Liver (tissue), 9 donors: ENCODE measurements around the gene SLC44A1. TPM values are rescaled to one million over a fixed set of nuclear protein-coding genes. Genes with fewer than 3 reads are reported as not detected.

Source experiments
- DNase-seq: peaks from one replicate; pipeline ENCODE4 v3.0.0-alpha.2; 2017; ENCODE audit warnings: low spot score
- H3K27ac ChIP-seq, 2 donors: one replicate each; pipeline ENCODE4 v1.7.0; 2013; ENCODE audit warnings: inconsistent platforms in 2 of 2, low read length in 2 of 2, control low read depth in 1 of 2, low read depth in 1 of 2, mild to moderate bottlenecking in 1 of 2
- H3K27me3 ChIP-seq, 4 donors: one replicate each; pipeline versions ENCODE4 v1.6.1 to v1.7.0; 2013; ENCODE audit warnings: low read length in 3 of 4, inconsistent platforms in 1 of 4, mild to moderate bottlenecking in 1 of 4, moderate library complexity in 1 of 4; ENCODE audit not compliant: control insufficient read depth in 4 of 4, insufficient read depth in 4 of 4
- H3K36me3 ChIP-seq, 4 donors: one replicate each; pipeline versions ENCODE4 v1.6.1 to v1.7.0; 2013; ENCODE audit warnings: low read length in 3 of 4, mild to moderate bottlenecking in 3 of 4, low read depth in 1 of 4, moderate library complexity in 1 of 4; ENCODE audit not compliant: control insufficient read depth in 4 of 4, insufficient read depth in 3 of 4
- H3K4me1 ChIP-seq, 4 donors: one replicate each; pipeline versions ENCODE4 v1.6.1 to v1.7.0; 2013; ENCODE audit warnings: low read length in 3 of 4, mild to moderate bottlenecking in 3 of 4, moderate library complexity in 1 of 4; ENCODE audit not compliant: control insufficient read depth in 4 of 4, insufficient read depth in 4 of 4
- H3K4me3 ChIP-seq, 3 donors: one replicate each; pipeline versions ENCODE4 v1.6.1 to v1.7.0; 2013; ENCODE audit warnings: low read length in 3 of 3, control low read depth in 1 of 3, low read depth in 1 of 3, mild to moderate bottlenecking in 1 of 3
- H3K9ac ChIP-seq, 2 donors: one replicate each; pipeline ENCODE4 v1.7.0; 2013; ENCODE audit warnings: low read length in 2 of 2, mild to moderate bottlenecking in 2 of 2, moderate library complexity in 2 of 2, control low read depth in 1 of 2, low read depth in 1 of 2
- H3K9me3 ChIP-seq, 4 donors: one replicate each; pipeline versions ENCODE4 v1.6.1 to v1.7.0; 2013; ENCODE audit warnings: low read length in 3 of 4; ENCODE audit not compliant: control insufficient read depth in 4 of 4
- CTCF ChIP-seq: fragments of 150-350 bp; IDR thresholded peaks from 2 replicates; pipeline ENCODE4 v1.5.1; 2017; ENCODE audit warnings: improper control_type of control experiment, low read depth, low read length; ENCODE audit not compliant: missing input control
- EGR1 ChIP-seq, 2 donors: IDR thresholded peaks; 2 replicates each; pipeline ENCODE4 v1.6.1; 2016 to 2018; ENCODE audit warnings: antibody characterized with exemption in 2 of 2, low read depth in 2 of 2
- FOXA1 ChIP-seq: IDR thresholded peaks from 2 replicates; pipeline ENCODE4 v1.6.1; 2016; ENCODE audit warnings: antibody characterized with exemption
- FOXA2 ChIP-seq: IDR thresholded peaks from 2 replicates; pipeline ENCODE4 v1.6.1; 2016; ENCODE audit warnings: antibody characterized with exemption
- GABPA ChIP-seq, 2 donors: IDR thresholded peaks in 1 of 2; conservative IDR thresholded peaks in 1 of 2; 2 replicates each; pipeline ENCODE4 v1.6.1; 2016; ENCODE audit warnings: antibody characterized with exemption in 2 of 2, mild to moderate bottlenecking in 1 of 2, moderate library complexity in 1 of 2
- HNF4A ChIP-seq, 2 donors: conservative IDR thresholded peaks; 2 replicates each; pipeline ENCODE4 v1.6.1; 2016; ENCODE audit warnings: antibody characterized with exemption in 2 of 2, mild to moderate bottlenecking in 2 of 2
- HNF4G ChIP-seq: IDR thresholded peaks from 2 replicates; pipeline ENCODE4 v1.6.1; 2016; ENCODE audit warnings: antibody characterized with exemption
- JUND ChIP-seq, 2 donors: IDR thresholded peaks; 2 replicates each; pipeline ENCODE4 v1.6.1; 2016; ENCODE audit warnings: antibody characterized with exemption in 2 of 2
- MAX ChIP-seq: IDR thresholded peaks from 2 replicates; pipeline ENCODE4 v1.6.1; 2016; ENCODE audit warnings: antibody characterized with exemption
- NR2F2 ChIP-seq: IDR thresholded peaks from 2 replicates; pipeline ENCODE4 v1.6.1; 2016; ENCODE audit warnings: antibody characterized with exemption
- RAD21 ChIP-seq, 2 donors: IDR thresholded peaks; 2 replicates each; pipeline ENCODE4 v1.6.1; 2016; ENCODE audit warnings: antibody characterized with exemption in 2 of 2, mild to moderate bottlenecking in 2 of 2
- REST ChIP-seq: IDR thresholded peaks from 2 replicates; pipeline ENCODE4 v1.6.1; 2016; ENCODE audit warnings: antibody characterized with exemption, mild to moderate bottlenecking
- RXRA ChIP-seq, 2 donors: IDR thresholded peaks; 2 replicates each; pipeline ENCODE4 v1.6.1; 2017 to 2018; ENCODE audit warnings: antibody characterized with exemption in 2 of 2, mild to moderate bottlenecking in 1 of 2
- SP1 ChIP-seq: IDR thresholded peaks from 2 replicates; pipeline ENCODE4 v1.6.1; 2018; ENCODE audit warnings: antibody characterized with exemption, mild to moderate bottlenecking
- TAF1 ChIP-seq: conservative IDR thresholded peaks from 2 replicates; pipeline ENCODE4 v1.6.1; 2016; ENCODE audit warnings: antibody characterized with exemption, mild to moderate bottlenecking
- YY1 ChIP-seq: IDR thresholded peaks from 2 replicates; pipeline ENCODE4 v1.6.1; 2016; ENCODE audit warnings: antibody characterized with exemption, mild to moderate bottlenecking
- WGBS: extraction: QIAGEN DNeasy Blood & Tissue Kit; methylation state at CpG from one replicate; pipeline ENCODE4 v1.1.7; 2013; 5-methylcytosine and 5-hydroxymethylcytosine counted together
- polyA plus RNA-seq, 2 donors: library from polyadenylated mRNA; stranded (reverse) in 1 of 2; unstranded in 1 of 2; fragments of 200-250 nt in 1 of 2; fragments of >200 nt in 1 of 2; fragmentation: Nextera tagmentation in 1 of 2; extraction: Ambion mirVana in 1 of 2; gene quantifications; one replicate each; pipeline versions ENCODE4 v1.2.1 to v1.2.3, GENCODE V29; 2013 to 2015
- total RNA-seq, 2 donors: library from RNA; depleted of rRNA; stranded (reverse); fragments of >200 nt; gene quantifications; one replicate each; pipeline ENCODE4 v1.2.3, GENCODE V29; 2014
- TF ChIP-seq, protein P1 (sequence below): IDR thresholded peaks from 2 replicates; pipeline ENCODE4 v1.6.1; 2016; ENCODE audit warnings: antibody characterized with exemption
- TF ChIP-seq, protein P2 (sequence below): IDR thresholded peaks from 2 replicates; pipeline ENCODE4 v1.6.1; 2016; ENCODE audit warnings: antibody characterized with exemption
- donor health status: healthy.
- donor health status: healthy.
- donor health status: healthy.
- donor health status: healthy.
- donor health status: healthy.

Gene SLC44A1
- total and polyA plus RNA-seq, 4 donors = 18.1 to 73.1 (median 53.1) TPM

DNA sequence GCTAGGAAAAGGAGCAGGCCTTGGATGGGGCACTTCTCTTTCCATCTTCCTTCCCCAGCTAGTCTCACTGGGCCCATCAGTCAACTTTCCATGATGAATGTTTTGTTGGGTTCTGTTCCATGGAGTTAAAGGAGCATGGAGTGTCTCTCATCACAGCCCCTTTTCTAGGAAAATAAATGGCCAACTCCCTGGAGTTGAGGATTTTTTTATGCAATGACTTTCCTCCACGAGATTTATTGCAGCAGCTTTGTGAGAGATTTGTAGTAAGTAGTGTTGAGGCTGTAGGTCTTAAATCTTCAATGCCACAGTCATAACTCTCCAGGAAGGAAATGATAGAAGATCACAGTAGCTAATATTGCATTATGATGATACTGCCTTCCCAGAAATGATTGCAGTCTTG is 45.6 kb upstream of the SLC44A1 start:
- Histone ChIP-seq H3K27me3 (no peaks in the 10 kb centered on the region), H3K9me3 (no peaks in the 10 kb centered on the region), H3K27ac (no peak overlapping the region), H3K36me3 (no peaks in the 10 kb centered on the region), H3K9ac (no peak overlapping the region), H3K4me3 (no peak overlapping the region), H3K4me1 (peaks cover 0 to 6% (median under 1%) of the 10 kb centered on the region in 4 donors)
- TF ChIP-seq, protein P1, sequence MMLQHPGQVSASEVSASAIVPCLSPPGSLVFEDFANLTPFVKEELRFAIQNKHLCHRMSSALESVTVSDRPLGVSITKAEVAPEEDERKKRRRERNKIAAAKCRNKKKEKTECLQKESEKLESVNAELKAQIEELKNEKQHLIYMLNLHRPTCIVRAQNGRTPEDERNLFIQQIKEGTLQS = no peak
- TF ChIP-seq GABPA (IDR thresholded peaks at IDR 0.05 in 1 of 2, conservative IDR thresholded peaks at IDR 0.05 in 1 of 2) (no peak), FOXA1 (no peak), FOXA2 (no peak)
- DNase-seq = no peak
- WGBS = 73% methylated on average over 1 of the region's 1 CpG

DNA sequence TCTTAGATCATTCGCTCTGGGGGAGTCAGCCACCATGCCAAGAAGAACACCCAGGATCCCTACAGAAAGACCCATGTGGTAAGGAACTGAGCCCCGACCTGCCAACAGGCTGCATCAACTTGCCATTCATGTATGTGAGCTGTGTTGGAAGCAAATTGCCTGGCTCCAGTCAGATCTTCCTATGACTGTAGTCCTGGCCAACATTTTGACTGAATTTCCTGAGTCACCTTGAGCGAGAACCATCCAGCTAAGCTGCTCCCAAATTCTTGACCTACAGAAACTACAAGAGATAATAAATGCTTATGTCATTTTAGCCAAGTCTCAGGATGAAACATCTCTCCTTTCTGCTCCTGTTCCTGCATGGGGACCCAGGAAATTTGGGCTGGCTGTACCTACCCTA is 40.0 kb upstream of the SLC44A1 start:
- no peak overlapping the region for H3K27ac ChIP-seq
- 95% methylated on average over 3 of the region's 3 CpGs for WGBS
- no peaks in the 10 kb centered on the region for H3K36me3 ChIP-seq
- no peak for TF ChIP-seq TAF1
- H3K4me1 ChIP-seq = peaks cover 7 to 23% (median 16%) of the 10 kb centered on the region in 4 donors
- H3K9me3 ChIP-seq = no peaks in the 10 kb centered on the region
- DNase-seq = no peak
- no peak overlapping the region for H3K9ac ChIP-seq
- no peaks in the 10 kb centered on the region for H3K27me3 ChIP-seq
- H3K4me3 ChIP-seq = no peak overlapping the region

DNA sequence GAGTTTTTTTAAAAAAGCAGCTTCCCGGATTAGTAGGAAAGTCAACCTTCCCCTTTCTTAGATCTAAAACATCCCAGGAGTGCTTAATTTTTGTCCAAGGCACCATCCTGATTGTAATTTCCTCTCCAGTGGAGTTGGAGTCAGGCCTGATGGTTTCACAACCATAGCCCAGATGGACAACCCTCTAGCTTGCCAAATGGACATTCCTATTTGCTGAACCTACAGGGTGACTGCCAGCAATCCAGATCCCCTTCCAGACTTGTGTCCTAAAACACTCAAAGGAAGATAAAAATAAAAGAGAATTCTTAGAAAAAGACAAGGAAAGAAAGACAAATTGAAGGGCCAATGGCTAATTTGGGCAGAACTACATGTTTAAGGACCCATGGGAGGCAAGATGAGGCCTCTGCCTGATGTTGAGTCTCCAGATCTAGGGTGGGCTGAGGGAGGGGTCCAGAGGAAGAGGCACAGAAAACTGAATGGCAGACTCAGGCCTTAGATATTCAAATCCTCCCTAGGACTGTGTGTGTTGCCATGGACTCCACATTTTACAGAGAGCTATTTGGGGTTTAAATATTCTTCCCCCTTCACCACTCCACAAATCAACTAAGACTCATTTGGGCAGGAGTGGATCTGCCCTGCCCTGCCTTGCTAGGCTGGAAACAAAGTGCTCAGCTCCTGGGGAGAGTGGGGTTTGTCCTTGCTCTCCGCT is 38.5 kb upstream of the SLC44A1 start:
- H3K4me1 ChIP-seq = peaks cover 7 to 23% (median 16%) of the 10 kb centered on the region in 4 donors
- H3K36me3 ChIP-seq = no peaks in the 10 kb centered on the region
- no peaks in the 10 kb centered on the region for H3K27me3 ChIP-seq
- WGBS = 61% methylated on average over 2 of the region's 2 CpGs
- no peak overlapping the region for H3K4me3 ChIP-seq
- H3K9me3 ChIP-seq = no peaks in the 10 kb centered on the region
- TF ChIP-seq SP1 (peak; percentile 19), MAX (peak; percentile 34), REST (peak; percentile 29), YY1 (peak; percentile 70), RXRA (IDR thresholded peaks at IDR 0.05) (peak; percentile 10 to 78), JUND (IDR thresholded peaks at IDR 0.05) (peak in 1 of 2 donors; percentile 78), HNF4A (conservative IDR thresholded peaks at IDR 0.05) (peak; percentile 32 to 73), NR2F2 (no peak), TAF1 (no peak), FOXA1 (no peak), RAD21 (IDR thresholded peaks at IDR 0.05) (peak in 1 of 2 donors; percentile 50), CTCF (no peak), FOXA2 (no peak), HNF4G (no peak), EGR1 (IDR thresholded peaks at IDR 0.05; ENCODE audit: low read depth in 2 of 2) (peak in 1 of 2 donors; percentile 24), GABPA (IDR thresholded peaks at IDR 0.05 in 1 of 2, conservative IDR thresholded peaks at IDR 0.05 in 1 of 2) (no peak)
- TF ChIP-seq, protein P1 = no peak
- TF ChIP-seq, protein P2, sequence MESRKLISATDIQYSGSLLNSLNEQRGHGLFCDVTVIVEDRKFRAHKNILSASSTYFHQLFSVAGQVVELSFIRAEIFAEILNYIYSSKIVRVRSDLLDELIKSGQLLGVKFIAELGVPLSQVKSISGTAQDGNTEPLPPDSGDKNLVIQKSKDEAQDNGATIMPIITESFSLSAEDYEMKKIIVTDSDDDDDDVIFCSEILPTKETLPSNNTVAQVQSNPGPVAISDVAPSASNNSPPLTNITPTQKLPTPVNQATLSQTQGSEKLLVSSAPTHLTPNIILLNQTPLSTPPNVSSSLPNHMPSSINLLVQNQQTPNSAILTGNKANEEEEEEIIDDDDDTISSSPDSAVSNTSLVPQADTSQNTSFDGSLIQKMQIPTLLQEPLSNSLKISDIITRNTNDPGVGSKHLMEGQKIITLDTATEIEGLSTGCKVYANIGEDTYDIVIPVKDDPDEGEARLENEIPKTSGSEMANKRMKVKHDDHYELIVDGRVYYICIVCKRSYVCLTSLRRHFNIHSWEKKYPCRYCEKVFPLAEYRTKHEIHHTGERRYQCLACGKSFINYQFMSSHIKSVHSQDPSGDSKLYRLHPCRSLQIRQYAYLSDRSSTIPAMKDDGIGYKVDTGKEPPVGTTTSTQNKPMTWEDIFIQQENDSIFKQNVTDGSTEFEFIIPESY = no peak
- H3K27ac ChIP-seq = peak overlapping the region; percentile 88 to 95
- H3K9ac ChIP-seq = peak overlapping the region in 1 of 2 donors; percentile 39
- DNase-seq = no peak
